ENCODE data around the gene SLC35F6. TPM values are rescaled to one million over a fixed set of nuclear protein-coding genes. Genes with fewer than 3 reads are reported as not detected.

The SLC35F6 gene
- polyA plus RNA-seq, 2 of the 4 experiments (the other 2 are of a cell fraction), result 41.3 to 46.9 TPM

- TF ChIP-seq RAD21 (conservative IDR thresholded peaks at IDR 0.05 in 1 of 2, IDR thresholded peaks at IDR 0.05 in 1 of 2) (no peak; a peak in 2 of 5 replicates), EHMT2 (IDR thresholded peaks at IDR 0.05; ENCODE audit: low read depth) (no peak), JUNB (IDR thresholded peaks at IDR 0.05) (peak; percentile 50), HMGXB4 (CRISPR knock-in tag; IDR thresholded peaks at IDR 0.05; ENCODE audit: borderline replicate concordance) (no peak), HDAC2 (IDR thresholded peaks at IDR 0.05) (no peak), MAX (IDR thresholded peaks at IDR 0.05) (0 out of 2 replicates have a peak, but pooled peaks have one; percentile 24), MYC (IDR thresholded peaks at IDR 0.05; ENCODE audit: borderline replicate concordance, low read length) (no peak), CBX8 (IDR thresholded peaks at IDR 0.05) (no peak), REST (IDR thresholded peaks at IDR 0.05) (no peak), PBX3 (IDR thresholded peaks at IDR 0.05) (no peak), TP53 (CRISPR knock-in tag; IDR thresholded peaks at IDR 0.05) (no peak), CTCF (IDR thresholded peaks at IDR 0.05) (0 out of 3 replicates have a peak, but pooled peaks have one; percentile 11), ATOH8 (CRISPR knock-in tag; IDR thresholded peaks at IDR 0.05; ENCODE audit: low read depth) (no peak), BHLHE40 (IDR thresholded peaks at IDR 0.05; ENCODE audit: low read depth, low read length) (no peak), CEBPB (IDR thresholded peaks at IDR 0.05) (no peak), ZNF302 (CRISPR knock-in tag; IDR thresholded peaks at IDR 0.05) (no peak), FOXS1 (CRISPR knock-in tag; IDR thresholded peaks at IDR 0.05) (no peak), TFCP2L1 (CRISPR knock-in tag; IDR thresholded peaks at IDR 0.05) (no peak), MAFK (IDR thresholded peaks at IDR 0.05; ENCODE audit: partially characterized antibody) (no peak), E2F6 (IDR thresholded peaks at IDR 0.05; ENCODE audit: borderline replicate concordance, low read depth) (no peak), RNF2 (IDR thresholded peaks at IDR 0.05; ENCODE audit: borderline replicate concordance, low read depth) (no peak), NR3C1 (IDR thresholded peaks at IDR 0.05) (no peak), JUN (IDR thresholded peaks at IDR 0.05) (peak in 1 of 2 experiments; percentile 51; a peak in 2 of 5 replicates), USF2 (IDR thresholded peaks at IDR 0.05) (no peak), RFX5 (IDR thresholded peaks at IDR 0.05) (no peak), EHF (CRISPR knock-in tag; IDR thresholded peaks at IDR 0.05) (no peak), RCOR1 (IDR thresholded peaks at IDR 0.05; ENCODE audit: low read depth, low read length) (no peak), POLR2AphosphoS2 (conservative IDR thresholded peaks at IDR 0.05; ENCODE audit: low read length) (no peak), CBX2 (IDR thresholded peaks at IDR 0.05; ENCODE audit: borderline replicate concordance, low read depth) (no peak), BCL3 (IDR thresholded peaks at IDR 0.05) (no peak), HOXA7 (CRISPR knock-in tag; IDR thresholded peaks at IDR 0.05) (no peak), FOSB (CRISPR knock-in tag; IDR thresholded peaks at IDR 0.05) (no peak)
These were observed 29.0 kb upstream of the SLC35F6 start (continued) for GRCh38 chr2:26735097-26735496.
